Thoracic aorta (tissue), 2 donors: ENCODE data around the gene HAND2. TPM values are rescaled to one million over a fixed set of nuclear protein-coding genes. Genes with fewer than 3 reads are reported as not detected.

Source experiments
- ATAC-seq: fragments of 150-250 bp; one replicate; pipeline ENCODE4 v1.8.0; 2017; ENCODE audit warnings: low read depth; ENCODE audit not compliant: insufficient number of reproducible peaks, low FRiP score
- DNase-seq: peaks from one replicate; pipeline ENCODE4 v3.0.0-alpha.2; 2020; ENCODE audit warnings: low spot score
- H3K27ac ChIP-seq, 2 donors: fragments of 200-600 bp; sonication (generic); 1 replicate in 1 of 2; 2 replicates in 1 of 2; pipeline ENCODE4 v1.5.1; 2016; ENCODE audit warnings: mild to moderate bottlenecking in 2 of 2, moderate library complexity in 2 of 2
- H3K27me3 ChIP-seq: fragments of 200-600 bp; sonication (generic); replicated peaks from 2 replicates; pipeline ENCODE4 v1.6.0; 2016; ENCODE audit warnings: mild to moderate bottlenecking; ENCODE audit not compliant: insufficient read depth
- H3K36me3 ChIP-seq: fragments of 200-600 bp; sonication (generic); one replicate; pipeline ENCODE4 v1.5.1; 2016
- H3K4me1 ChIP-seq, 2 donors: fragments of 200-600 bp; sonication (generic); 1 replicate in 1 of 2; 2 replicates in 1 of 2; pipeline versions ENCODE4 v1.5.1 to v1.6.0; 2016; ENCODE audit warnings: low read depth in 2 of 2, mild to moderate bottlenecking in 1 of 2; ENCODE audit not compliant: control insufficient read depth in 1 of 2
- H3K4me3 ChIP-seq: fragments of 200-600 bp; sonication (generic); 2 replicates; pipeline ENCODE4 v1.5.1; 2016; ENCODE audit warnings: mild to moderate bottlenecking
- H3K9me3 ChIP-seq: fragments of 200-600 bp; sonication (generic); 2 replicates; pipeline ENCODE4 v1.5.1; 2016
- CTCF ChIP-seq: fragments of 200-600 bp; sonication (generic); IDR thresholded peaks from one replicate; pipeline ENCODE4 v1.5.1; 2019; ENCODE audit warnings: antibody characterized with exemption
- total RNA-seq, 2 donors: library from RNA; depleted of rRNA; stranded (reverse); fragments of >200 nt; gene quantifications; one replicate each; pipeline versions ENCODE4 v1.1.0 to v1.2.3, GENCODE V29; 2016

HAND2 gene
- total RNA-seq, 2 donors from 2014 or later, result 25.7 to 28.2 TPM

- TF ChIP-seq CTCF, result no peak
- no peak for ATAC-seq
- H3K4me1 ChIP-seq, result peaks cover 8 to 26% of the 10 kb centered on the region in 2 donors
These were observed 1.3 kb upstream of the HAND2 start for GRCh38 chr4:173531086-173531965.

GRCh38 chr4:173530326-173531085 lies 477 bp upstream of the HAND2 start:
- peaks cover 8 to 26% of the 10 kb centered on the region in 2 donors for H3K4me1 ChIP-seq
- TF ChIP-seq CTCF, result no peak
- H3K9me3 ChIP-seq, result no peaks in the 10 kb centered on the region
- no peak for DNase-seq
- ATAC-seq, result no peak
- H3K27ac ChIP-seq, result peak overlapping the region; percentile 92 to 98
- peak overlapping the region; percentile 76 for H3K4me3 ChIP-seq
- no peaks in the 10 kb centered on the region for H3K36me3 ChIP-seq
- no peaks in the 10 kb centered on the region for H3K27me3 ChIP-seq

More at GRCh38 chr4:173531086-173531965, 1.3 kb upstream of the HAND2 start:
- DNase-seq, result no peak
- Histone ChIP-seq H3K4me3 (peak overlapping the region; percentile 76), H3K27ac (peak overlapping the region; percentile 92 to 98), H3K9me3 (no peaks in the 10 kb centered on the region), H3K36me3 (no peaks in the 10 kb centered on the region), H3K27me3 (no peaks in the 10 kb centered on the region)

- Histone ChIP-seq H3K27ac (peak overlapping the region; percentile 88 to 95), H3K36me3 (no peaks in the 10 kb centered on the region), H3K27me3 (no peaks in the 10 kb centered on the region), H3K9me3 (no peaks in the 10 kb centered on the region), H3K4me3 (peak overlapping the region; percentile 76), H3K4me1 (peaks cover 8 to 39% of the 10 kb centered on the region in 2 donors)
- DNase-seq, result no peak
- TF ChIP-seq CTCF, result no peak
- ATAC-seq, result no peak
These were observed 1.4 kb downstream of the HAND2 start for GRCh38 chr4:173528378-173529321.

GRCh38 chr4:173527103-173527891 lies 2.7 kb downstream of the HAND2 start:
- Histone ChIP-seq H3K27ac (peak overlapping the region; percentile 88 to 95), H3K4me1 (peaks cover 8 to 42% of the 10 kb centered on the region in 2 donors), H3K27me3 (no peaks in the 10 kb centered on the region), H3K36me3 (no peaks in the 10 kb centered on the region), H3K9me3 (no peaks in the 10 kb centered on the region), H3K4me3 (peak overlapping the region; percentile 76)
- no peak for TF ChIP-seq CTCF
- DNase-seq (no peak), ATAC-seq (no peak)
